ENCODE measurements around the gene KIAA1671. TPM values are rescaled to one million over a fixed set of nuclear protein-coding genes. Genes with fewer than 3 reads are reported as not detected.

Gene KIAA1671
- total RNA-seq, result 14.3 and 20.1 TPM in 2 replicates

DNA sequence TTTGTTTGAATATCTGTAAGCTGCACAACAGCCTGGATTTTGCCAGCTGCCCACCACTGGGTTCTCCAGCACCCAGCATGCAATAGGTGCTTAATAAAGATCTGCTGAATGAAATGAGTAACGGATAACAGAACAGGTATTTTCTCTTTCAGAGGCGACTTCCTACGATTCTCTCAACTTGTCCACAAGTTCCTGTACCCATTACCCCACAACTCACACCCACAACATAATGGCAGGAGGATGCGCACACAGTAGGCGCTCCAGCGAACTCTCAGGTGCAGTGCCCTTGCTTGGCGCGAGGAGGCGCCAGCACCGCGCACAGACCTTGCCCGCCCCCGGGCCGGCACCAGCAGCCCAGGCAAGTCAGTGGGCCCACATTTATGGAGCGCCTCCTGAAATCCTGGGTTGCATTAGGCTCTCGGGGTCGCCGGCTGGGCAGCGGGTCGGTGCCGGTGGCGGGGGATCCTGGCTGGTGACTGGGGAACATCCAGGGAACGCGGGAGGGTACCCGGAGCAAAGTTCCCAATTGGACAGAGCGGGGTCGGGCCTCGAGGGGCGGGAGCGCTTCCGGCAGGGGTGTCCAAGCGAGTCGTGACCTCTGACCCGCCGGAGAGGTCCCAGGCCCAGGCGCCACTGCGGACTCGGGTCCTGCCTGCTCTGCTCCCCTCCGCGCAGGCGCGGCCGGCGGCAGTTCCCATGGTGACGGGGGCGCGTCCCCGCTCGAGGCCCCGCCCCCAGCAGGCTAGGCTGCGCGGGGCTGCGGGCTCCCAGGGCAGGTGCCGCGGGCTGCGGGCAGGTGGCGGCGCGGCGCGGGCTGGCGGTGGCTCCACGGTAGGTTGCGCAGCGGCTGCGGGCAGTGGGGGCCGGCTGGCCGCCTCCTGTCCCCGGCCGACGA lies at the start of gene KIAA1671:
TSS of gene KIAA1671 (plus strand) at position 775 of the 895 bp plus-strand sequence. CDS start 75,284 bp downstream, outside the sequence.

DNA sequence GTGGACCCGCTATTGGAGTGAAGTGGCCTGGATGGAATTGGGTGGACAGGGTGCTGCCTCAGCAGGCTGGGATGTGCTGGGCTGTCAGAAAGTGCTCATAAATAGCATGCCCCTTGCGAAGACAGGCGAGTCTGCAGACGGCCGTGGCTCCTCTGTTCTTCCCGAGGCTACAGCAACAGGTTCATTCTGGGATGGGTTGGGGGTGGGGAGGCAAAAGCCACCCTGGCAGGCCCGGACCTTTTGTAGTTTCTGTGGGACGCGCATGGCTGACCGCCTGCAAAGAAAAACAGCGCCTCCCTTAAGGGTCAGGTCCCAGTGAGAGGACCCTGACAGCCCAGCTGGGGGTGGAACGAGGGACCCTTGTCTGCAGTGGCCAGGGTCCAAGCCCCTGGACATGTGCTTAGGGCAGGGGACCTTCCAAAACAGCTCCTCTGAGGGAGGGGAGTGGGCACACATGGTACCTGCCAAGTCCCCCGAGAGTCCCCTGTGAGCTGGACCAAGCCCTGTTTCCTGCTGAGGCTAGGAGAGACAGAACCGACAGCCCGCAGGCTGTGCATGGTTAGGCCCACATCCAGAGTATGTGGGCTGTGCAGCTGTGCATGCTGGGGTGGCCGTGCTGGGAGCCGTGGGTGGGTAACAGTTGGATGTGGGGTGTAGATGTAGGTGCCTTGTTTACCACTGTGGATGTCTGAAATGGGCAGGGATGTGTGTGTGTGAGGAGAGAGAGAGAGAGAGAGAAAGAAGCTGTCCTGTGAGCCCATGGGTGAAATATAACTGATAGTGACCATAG lies 247.4 kb downstream of the KIAA1671 start, which contains the start of gene CRYBB3:
TSS of gene CRYBB3 (plus strand) at position 128 of the 790 bp plus-strand sequence. CDS start 1,539 bp downstream, outside the sequence.

DNA sequence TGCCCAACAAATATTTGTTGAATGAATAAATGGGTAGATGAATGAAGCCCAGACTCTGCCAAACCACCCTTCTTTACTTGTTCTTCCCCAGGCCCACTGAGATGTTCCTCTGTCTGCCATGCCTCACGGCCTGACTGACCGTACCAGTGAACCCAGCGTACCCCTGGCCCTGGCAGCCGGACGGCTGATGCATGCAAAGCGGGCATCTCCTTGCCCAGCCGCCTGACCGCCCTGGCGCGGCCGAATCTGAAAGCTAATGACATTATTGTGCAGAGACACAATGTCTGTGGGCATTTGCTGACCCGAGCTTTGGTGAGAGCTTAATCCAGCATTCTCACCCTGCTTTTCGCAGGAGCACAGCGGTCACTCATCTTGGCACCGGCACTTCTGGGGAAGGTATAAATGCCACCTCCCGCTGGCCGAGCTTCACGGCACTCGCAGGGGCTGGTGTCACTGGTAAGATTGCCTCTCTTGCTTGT lies 266.7 kb downstream of the KIAA1671 start, which contains the start of gene CRYBB2:
TSS of gene CRYBB2 (plus strand) at position 429 of the 479 bp plus-strand sequence. CDS start 1,791 bp downstream, outside the sequence.

Other genes starting within 250 kb of the KIAA1671 start
- 0.15 TPM in 1 of 2 replicates, not detected in the other for gene PIWIL3, start 178.0 kb upstream of the KIAA1671 start, total RNA-seq
- gene SGSM1, start 146.5 kb upstream of the KIAA1671 start, total RNA-seq, result under 0.01 and 0.30 TPM in 2 replicates
- not detected in 2 replicates for gene LHFPL7, start 6.0 kb upstream of the KIAA1671 start, total RNA-seq
- 0.32 TPM in 1 of 2 replicates, not detected in the other for gene CRYBB3, start 247.1 kb downstream of the KIAA1671 start, total RNA-seq

Data from epithelial cell of umbilical artery (primary cell).